HG02970 (cell line): ENCODE data around the gene HOXB6.

ENCODE experiments used
- ATAC-seq: cut with Tn5 transposase; IDR thresholded peaks from one replicate; pipeline ENCODE4 v1.9.1; 2021; ENCODE audit warnings: mild to moderate bottlenecking, moderate library complexity, moderate number of reproducible peaks; ENCODE audit not compliant: unreplicated experiment, low FRiP score

HOXB6 gene

DNA sequence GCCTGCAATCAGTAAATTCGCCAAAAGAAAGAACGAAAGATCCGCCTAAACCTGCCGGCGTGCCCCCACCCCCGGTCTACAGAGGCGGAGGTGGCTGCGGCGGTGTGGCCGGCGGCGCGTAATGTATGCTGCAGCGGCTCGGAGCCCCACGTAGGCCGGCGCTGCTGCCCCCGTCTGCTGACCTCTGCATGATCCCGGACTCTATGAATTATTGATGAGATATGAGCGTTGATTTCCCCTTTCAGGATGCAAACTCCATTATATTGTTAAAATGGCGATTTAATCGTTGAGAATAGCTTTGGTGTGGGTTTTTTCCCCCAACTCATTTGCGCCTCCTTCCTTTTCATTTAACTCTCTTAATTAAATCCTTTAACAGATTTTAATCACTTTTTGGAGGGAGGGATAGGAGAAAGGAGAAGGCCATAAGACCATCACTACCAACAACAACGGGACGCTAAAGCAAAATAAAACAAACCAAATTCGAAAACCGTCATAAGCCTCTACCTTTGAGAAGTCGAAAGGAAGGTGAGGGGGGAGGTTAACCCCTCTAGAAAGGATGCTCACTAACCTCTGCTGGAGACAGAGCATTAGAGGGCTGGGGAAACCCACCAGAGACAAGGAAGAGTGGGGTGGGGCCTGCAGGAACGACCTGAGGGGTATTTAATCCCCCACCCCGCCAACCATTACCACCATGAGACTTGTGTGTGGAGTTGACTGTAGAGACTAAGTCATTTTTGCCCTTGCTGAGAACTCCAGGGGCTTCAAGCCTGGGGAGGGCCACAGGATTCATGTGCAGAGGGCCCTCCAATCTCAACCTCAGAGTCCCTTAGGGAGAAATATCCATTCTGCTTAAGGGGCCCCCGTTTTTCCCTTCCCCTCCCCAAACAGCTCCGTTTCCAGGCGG lies 18.2 kb downstream of the HOXB6 start:
- ATAC-seq, result no peak

DNA sequence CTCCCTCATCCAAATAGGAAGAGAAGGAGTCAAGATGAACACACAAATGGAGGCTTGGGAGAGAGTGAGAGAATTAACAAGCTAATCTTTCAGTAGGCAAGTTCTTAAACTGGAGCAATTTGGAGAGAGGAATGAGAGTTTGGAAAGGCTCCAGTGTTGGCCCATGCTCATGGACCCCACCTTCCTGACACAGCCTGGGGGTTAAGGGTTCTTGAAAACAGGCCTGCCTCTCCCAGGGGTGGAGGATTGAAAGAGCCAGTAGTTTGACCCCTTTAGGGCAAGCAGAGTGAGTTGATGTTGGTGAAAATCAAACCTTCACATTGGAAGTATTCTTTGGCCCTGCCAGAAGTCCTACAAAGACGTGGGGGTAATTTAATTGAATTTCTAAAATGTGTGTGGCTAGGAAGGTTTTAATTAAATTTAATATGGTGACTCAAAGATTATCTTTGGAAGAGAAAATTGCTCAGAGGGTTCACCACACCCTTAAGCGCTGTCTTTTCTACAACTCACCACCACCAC lies 20.5 kb downstream of the HOXB6 start:
- ATAC-seq, result no peak

DNA sequence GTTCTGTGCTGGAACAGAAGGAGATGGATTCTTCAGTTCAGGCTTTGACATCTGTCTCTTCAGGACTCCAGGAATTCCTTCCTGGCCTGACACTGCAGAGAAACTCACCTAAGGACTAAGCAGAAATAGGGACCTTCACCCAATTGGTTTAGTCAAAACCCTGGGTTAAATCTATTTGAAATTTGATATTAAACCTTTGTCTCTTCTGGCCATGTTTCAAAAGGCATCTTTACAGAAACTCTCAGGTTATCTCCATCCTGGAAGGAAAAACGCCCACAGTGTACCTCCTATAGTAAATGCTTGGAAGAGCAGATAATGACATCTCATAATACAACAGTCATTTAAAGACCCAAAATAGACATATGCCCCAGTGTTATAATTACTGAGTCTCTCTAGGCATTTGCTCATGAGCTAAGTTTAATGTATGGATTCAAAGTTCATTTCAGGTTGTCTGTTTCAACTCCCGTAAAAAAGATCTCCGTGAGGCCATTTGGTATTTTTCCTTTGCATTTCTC lies 21.0 kb downstream of the HOXB6 start:
- no peak for ATAC-seq

- no peak for ATAC-seq
These were observed 22.1 kb downstream of the HOXB6 start for GRCh38 chr17:48582750-48583069.

DNA sequence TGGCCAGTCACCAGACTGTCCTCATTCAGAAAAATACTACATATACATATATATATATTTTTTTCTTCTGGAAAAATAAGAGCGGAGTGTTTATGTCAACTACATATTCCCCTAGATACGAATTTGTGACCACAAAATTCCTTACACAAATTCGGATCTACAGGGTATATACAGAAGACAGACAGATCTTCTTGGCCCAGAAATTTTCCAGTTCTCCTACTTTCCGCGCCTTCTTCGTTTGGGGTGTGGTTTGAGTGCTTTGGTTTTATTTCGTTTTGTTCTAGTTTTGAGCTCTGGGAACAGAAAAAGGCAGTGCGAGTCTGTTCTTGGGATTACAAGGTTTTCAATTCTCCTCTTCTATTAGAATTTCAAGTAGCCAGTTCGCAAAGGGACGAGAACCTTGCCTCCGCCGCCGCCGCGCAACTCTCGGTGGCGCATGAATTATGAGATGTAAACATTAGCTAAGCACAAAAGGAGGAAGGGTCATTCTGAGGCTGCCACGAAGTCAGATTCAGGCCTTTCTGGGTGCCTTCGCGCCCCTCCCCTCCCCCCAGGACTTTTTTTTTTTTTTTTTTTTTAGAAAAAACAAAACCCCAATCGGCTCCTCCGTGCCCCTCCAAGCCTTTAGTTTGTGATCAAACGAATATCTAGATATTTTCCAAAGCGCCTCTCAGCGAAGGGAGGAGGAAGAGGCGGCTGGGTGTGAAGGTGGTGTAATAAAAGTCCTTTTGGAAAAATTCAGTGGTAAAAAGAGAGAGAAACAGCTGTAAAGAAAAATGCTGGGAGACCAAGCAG lies 24.8 kb downstream of the HOXB6 start:
- ATAC-seq, result no peak

- no peak for ATAC-seq
These were observed 25.4 kb downstream of the HOXB6 start for GRCh38 chr17:48579471-48579759.

GRCh38 chr17:48578616-48579470 lies 25.9 kb downstream of the HOXB6 start:
- no peak for ATAC-seq

DNA sequence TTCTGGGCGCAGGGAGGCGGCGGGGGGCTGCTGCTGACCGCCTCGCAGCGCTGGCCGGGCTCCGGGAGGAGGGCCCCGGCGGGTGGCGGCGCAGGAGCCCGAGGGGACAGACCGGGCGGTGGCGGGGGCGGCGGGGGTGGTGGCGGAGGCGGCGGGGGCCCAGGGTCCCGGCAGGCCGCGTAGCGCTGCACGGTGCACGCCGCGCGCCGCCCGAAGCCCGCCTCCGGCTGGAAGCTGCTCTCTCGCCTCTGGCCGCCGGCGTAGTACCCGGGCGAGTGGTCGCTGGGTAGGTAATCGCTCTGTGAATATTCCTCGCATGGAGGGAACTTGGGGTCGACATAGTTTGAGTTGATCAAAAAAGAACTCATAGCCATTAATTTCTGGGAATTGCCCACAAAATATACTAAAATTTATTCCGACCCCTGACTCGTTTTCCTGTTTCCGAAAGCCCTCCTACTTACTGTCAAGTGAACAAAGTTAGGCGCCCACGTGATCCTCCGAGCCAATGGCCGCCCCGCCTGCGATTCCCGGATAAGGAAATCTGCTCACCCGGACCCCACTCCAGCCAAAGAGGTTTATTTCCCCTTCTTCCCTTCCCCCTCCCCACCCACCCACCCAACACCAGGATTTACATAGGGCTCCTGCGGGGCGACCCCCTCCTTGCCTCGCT lies 26.7 kb downstream of the HOXB6 start, which contains the start of gene HOXB4:
Gene HOXB4 (minus strand): TSS at position 405 of the 670 bp plus-strand sequence. CDS start 31 bp downstream, at position 374.
- ATAC-seq, result no peak

GRCh38 chr17:48577330-48577945 lies 27.3 kb downstream of the HOXB6 start:
- no peak for ATAC-seq

- ATAC-seq, result no peak
These were observed 28.1 kb downstream of the HOXB6 start for GRCh38 chr17:48576479-48577309.

- ATAC-seq, result no peak
These were observed 28.9 kb downstream of the HOXB6 start for GRCh38 chr17:48575673-48576478.

- ATAC-seq, result no peak
These were observed 29.7 kb downstream of the HOXB6 start for GRCh38 chr17:48575066-48575582.

- ATAC-seq, result no peak
These were observed 30.2 kb downstream of the HOXB6 start for GRCh38 chr17:48574505-48575065.

DNA sequence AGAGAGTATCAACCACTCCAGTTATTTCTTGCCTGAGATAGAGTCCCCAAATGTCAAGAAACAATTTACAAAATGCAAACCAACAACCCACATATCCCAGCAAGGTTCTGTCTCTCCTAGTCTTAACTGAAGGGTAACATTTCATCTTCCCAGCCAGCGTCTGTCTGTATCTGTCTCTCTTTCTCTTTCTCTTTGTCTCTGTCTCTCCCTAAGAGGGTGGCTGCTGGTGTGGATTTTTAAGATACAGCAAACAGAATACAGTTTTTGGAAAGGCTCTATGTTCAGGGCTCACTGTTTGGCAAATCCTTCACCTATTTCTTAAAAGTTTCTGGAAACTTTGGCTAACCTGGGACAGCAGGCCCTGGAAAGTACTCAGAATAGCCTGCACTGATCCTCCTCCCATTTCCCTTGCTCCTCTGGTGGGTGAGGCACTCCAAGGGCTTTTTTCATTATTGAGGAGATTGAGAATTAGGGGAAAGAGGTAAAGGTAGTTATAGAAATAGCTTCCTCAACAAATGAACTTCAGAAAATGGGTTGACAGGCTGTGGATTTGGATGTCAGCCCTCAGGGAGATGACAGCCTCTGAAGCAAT lies 32.9 kb downstream of the HOXB6 start:
- ATAC-seq, result no peak

GRCh38 chr17:48571024-48571818 lies 33.6 kb downstream of the HOXB6 start:
- no peak for ATAC-seq
